NB4 (cell line): ENCODE results near the gene IL17C.
"Not testable (repeated sequence)": the region's sequence is repeated elsewhere in the genome, so short reads cannot be mapped to it uniquely, and the experiment has no call there.

Experiments
- DNase-seq: peaks from one replicate; pipeline ENCODE4 v3.0.0; 2010; ENCODE audit warnings: low read depth
- H3K4me3 ChIP-seq: one replicate; pipeline ENCODE4 v1.5.1; 2011; ENCODE audit warnings: mild to moderate bottlenecking, low read depth, low read length, moderate library complexity
- MYC ChIP-seq: IDR thresholded peaks from 2 replicates; pipeline ENCODE4 v1.6.1; 2011; ENCODE audit warnings: low read depth, low read length
- POLR2A ChIP-seq: IDR thresholded peaks from 2 replicates; pipeline ENCODE4 v1.6.1; 2011; ENCODE audit warnings: mild to moderate bottlenecking; ENCODE audit not compliant: insufficient read length; ENCODE audit errors: extremely low read depth
- TF ChIP-seq, protein P1 (sequence below): IDR thresholded peaks from 2 replicates; pipeline ENCODE4 v1.6.1; 2011; ENCODE audit warnings: low read depth, low read length
- TF ChIP-seq, protein P2 (sequence below): IDR thresholded peaks from one replicate; pipeline ENCODE4 v1.5.1; 2012; ENCODE audit warnings: low read depth, low read length

IL17C gene

DNA sequence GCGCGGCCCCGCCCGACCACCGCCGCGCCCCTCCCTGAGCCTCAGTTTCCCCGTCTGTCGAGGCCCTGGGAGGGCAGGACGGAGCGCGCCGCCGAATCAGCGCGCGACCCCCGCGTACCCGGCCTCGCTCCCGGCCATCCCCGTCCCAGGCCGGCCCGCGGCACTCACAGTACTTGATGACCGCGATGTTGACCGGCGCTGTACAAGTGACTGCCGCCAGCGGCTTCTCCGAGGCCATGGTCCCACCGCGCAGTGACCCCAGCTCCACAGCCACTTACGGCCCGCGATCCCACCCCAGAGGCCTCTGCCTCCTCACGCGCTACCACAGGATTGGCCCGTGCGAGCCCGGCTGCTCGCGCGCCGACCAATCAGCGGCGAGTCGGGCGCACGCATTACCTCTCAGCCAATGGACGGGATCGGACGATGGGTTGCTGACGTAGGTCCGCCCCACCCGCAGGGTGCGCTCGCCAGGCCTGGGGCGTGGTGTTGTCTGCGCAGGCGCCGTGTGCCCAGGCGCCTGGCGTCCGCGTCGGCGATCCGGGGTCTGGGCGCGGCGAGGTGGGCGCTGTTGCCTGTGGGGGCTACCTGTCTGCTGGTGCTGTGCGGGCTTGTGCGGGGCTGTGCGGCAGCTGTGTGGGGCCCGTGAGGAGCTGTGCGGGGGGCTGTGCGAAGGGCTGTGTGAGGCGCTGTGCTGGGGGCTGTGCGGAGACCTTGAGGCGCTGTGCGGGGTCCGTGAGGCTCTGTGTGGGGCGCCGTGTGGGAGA, 24.7 kb downstream of the IL17C start, which contains the start of gene MVD:
MVD (minus strand) TSS at position 249 of the 764 bp plus-strand sequence; CDS start at position 238, 11 bp downstream.
- H3K4me3 ChIP-seq: peak within 1 kb of the TSS; percentile 76
- peak; percentile 44; the same call in 1 of the 2 replicates for TF ChIP-seq MYC
- TF ChIP-seq, protein P1, sequence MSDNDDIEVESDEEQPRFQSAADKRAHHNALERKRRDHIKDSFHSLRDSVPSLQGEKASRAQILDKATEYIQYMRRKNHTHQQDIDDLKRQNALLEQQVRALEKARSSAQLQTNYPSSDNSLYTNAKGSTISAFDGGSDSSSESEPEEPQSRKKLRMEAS: peak; percentile 54
- TF ChIP-seq, protein P2, sequence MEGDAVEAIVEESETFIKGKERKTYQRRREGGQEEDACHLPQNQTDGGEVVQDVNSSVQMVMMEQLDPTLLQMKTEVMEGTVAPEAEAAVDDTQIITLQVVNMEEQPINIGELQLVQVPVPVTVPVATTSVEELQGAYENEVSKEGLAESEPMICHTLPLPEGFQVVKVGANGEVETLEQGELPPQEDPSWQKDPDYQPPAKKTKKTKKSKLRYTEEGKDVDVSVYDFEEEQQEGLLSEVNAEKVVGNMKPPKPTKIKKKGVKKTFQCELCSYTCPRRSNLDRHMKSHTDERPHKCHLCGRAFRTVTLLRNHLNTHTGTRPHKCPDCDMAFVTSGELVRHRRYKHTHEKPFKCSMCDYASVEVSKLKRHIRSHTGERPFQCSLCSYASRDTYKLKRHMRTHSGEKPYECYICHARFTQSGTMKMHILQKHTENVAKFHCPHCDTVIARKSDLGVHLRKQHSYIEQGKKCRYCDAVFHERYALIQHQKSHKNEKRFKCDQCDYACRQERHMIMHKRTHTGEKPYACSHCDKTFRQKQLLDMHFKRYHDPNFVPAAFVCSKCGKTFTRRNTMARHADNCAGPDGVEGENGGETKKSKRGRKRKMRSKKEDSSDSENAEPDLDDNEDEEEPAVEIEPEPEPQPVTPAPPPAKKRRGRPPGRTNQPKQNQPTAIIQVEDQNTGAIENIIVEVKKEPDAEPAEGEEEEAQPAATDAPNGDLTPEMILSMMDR: no peak
- peak; percentile 80 for TF ChIP-seq POLR2A
- DNase-seq: peak; percentile 99

DNA sequence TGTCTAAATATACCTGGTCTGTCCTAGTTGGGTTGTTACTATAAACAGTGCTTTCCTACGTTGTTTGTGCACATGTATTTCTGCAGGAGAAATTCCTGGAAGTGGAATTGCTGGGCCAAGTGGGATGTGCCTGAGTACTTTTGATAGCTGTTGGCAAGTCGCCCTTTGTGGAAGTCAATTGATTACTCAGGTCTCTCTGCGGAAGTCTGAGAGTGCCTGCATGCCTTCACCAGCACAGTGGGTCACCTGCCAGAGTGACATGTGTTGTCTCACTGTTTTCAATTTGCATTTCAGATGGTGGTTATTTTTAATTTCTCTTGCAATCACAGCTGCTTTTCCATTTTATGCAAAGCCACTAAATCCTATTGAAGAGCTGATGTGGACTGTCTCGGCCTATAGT, 26.8 kb downstream of the IL17C start:
- no peak overlapping the region for H3K4me3 ChIP-seq
- TF ChIP-seq MYC (no peak), POLR2A (no peak)
- TF ChIP-seq, protein P2: no peak
- TF ChIP-seq, protein P1: no peak
- DNase-seq: no peak

DNA sequence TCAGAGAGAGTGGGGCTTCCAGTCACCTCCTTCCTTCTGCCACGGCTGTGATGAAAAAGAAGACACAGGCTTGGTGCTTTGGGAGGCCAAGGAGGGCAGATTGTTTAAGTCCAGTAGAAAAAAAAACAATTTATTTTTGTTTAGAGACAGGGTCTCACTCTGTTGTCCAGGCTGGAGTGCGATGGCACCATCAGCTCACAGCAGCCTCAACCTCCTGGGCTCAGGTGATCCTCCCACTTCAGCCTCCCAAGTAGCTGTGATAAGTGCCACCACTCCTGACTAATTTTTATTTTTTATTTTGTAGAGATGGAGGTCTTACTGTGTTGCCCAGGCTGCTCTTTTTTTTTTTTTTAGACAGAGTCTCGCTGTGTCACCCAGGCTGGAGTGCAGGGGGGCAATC, 27.2 kb downstream of the IL17C start:
- TF ChIP-seq, protein P1: no peak
- no peak for TF ChIP-seq POLR2A
- TF ChIP-seq, protein P2: no peak
- no peak for TF ChIP-seq MYC
- H3K4me3 ChIP-seq: no peak overlapping the region
- no peak for DNase-seq

DNA sequence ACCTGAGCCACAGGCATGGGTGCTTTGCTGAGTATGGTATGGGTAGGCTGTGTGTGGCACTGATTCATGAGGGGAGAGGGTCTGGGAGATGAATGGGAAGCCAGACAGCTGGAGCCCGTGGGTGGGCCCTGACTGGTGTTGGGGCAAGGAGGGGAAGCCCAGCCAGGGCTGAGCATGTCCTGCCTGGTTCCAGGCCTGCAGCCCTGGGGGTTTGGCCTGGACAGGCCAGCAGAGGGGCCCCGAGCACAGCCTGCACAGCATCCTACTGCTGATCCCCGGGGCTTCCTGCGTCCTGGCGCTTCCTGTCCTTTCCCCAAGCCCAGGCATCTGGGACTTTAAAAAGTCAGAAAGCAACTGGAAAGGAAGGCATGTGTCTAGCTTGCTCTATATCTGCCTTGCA, 29.1 kb downstream of the IL17C start:
- DNase-seq: no peak
- H3K4me3 ChIP-seq: no peak overlapping the region
- TF ChIP-seq POLR2A: no peak
- TF ChIP-seq, protein P2: no peak
- TF ChIP-seq, protein P1: no peak
- no peak for TF ChIP-seq MYC

DNA sequence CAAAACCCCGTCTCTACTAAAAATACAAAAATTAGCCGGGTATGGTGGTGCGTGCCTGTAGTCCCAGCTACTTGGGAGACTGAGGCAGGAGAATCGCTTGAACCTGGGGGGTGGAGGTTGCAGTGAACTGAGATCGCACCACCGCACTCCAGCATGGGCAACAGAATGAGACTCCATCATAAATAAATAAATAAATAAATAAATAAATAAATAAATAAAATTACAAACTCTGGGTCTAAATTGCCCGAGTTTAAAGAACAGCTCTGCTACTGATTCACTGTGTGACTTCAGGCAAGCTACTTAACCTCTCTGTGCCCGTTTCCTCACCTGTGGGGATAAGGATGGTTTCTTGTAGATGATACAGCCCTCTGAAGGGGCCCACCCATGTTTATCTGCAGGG, 31.1 kb downstream of the IL17C start:
- not testable (repeated sequence) for H3K4me3 ChIP-seq, DNase-seq

DNA sequence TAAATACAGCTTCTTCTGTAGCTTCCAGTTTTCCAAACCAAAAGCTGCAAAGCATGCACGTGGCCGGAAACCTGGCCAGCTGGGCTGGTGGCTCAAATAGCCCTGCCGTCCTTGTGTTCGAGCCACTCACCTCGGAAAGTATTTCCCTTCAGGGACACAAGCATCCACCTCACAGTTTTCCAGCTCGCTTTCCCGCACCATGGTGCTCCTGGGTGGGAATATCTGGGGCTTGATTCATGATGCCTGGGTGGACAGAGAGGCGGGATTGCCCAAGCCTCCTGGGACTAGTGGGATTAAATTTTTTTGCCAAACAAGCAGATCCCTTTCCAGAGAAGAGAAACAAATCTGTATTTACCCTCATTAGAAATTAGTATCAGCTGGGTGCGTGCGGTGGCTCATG, 31.6 kb downstream of the IL17C start:
- H3K4me3 ChIP-seq: no peak overlapping the region
- no peak for TF ChIP-seq MYC
- TF ChIP-seq, protein P2: no peak
- TF ChIP-seq, protein P1: no peak
- no peak for TF ChIP-seq POLR2A
- DNase-seq: no peak
